ENCODE measurements around the gene YY1AP1. TPM values are rescaled to one million over a fixed set of nuclear protein-coding genes. Genes with fewer than 3 reads are reported as not detected.

The YY1AP1 gene
- polyA plus RNA-seq, 3 donors = 14.0 to 93.4 (median 24.3) TPM

- intact Hi-C loops (cut with micrococcal nuclease) = no loop called here
- no peaks in the 10 kb centered on the region for H3K36me3 ChIP-seq (replicated peaks in 1 of 2; ENCODE audit: control insufficient read depth in 1 of 2, insufficient read depth in 2 of 2, low read length in 2 of 2)
- H3K4me2 ChIP-seq (replicated peaks; ENCODE audit: extremely low read depth, low read length, poor library complexity, severe bottlenecking) = no peak overlapping the region
- no peak for TF ChIP-seq CTCF (IDR thresholded peaks at IDR 0.05)
- Mint-ChIP-seq H3K9me3 (peaks cover 8 to 24% (median 19%) of the 10 kb centered on the region in 7 donors), H3K27ac (no peak overlapping the region), H3K4me3 (no peak overlapping the region), H3K27me3 (ENCODE audit: low read depth in 3 of 3) (peaks cover 3 to 7% (median 6%) of the 10 kb centered on the region in 3 donors), H3K4me1 (peaks cover 20% of the 10 kb centered on the region), H3K36me3 (no peaks in the 10 kb centered on the region)
- H3K4me1 ChIP-seq (ENCODE audit: control insufficient read depth in 1 of 2, insufficient read depth in 2 of 2, low read length in 2 of 2) = peaks cover 28 to 31% of the 10 kb centered on the region in 2 donors
- no peak overlapping the region for H2AFZ ChIP-seq (ENCODE audit: insufficient read depth, low read depth, low read length, poor library complexity, severe bottlenecking)
- H4K20me1 ChIP-seq (ENCODE audit: insufficient read depth, low read length) = no peaks in the 10 kb centered on the region
- peaks cover 0 to 3% of the 10 kb centered on the region in 2 donors for H3K27me3 ChIP-seq (ENCODE audit: control insufficient read depth in 2 of 2, insufficient read depth in 2 of 2, low read length in 2 of 2)
- no peak overlapping the region for H3K4me3 ChIP-seq (replicated peaks in 1 of 3; ENCODE audit: low read depth in 2 of 3, low read length in 3 of 3)
- H3K9me3 ChIP-seq (replicated peaks in 1 of 2; ENCODE audit: control insufficient read depth in 1 of 2, insufficient read depth in 1 of 2, low read length in 2 of 2) = peaks cover 16 to 18% of the 10 kb centered on the region in 2 donors
- H3K9ac ChIP-seq (ENCODE audit: insufficient read depth, low read length, poor library complexity, severe bottlenecking) = no peak overlapping the region
- no peaks in the 10 kb centered on the region for H3K79me2 ChIP-seq (ENCODE audit: insufficient read depth, low read length)
- DNase-seq = no peak
- WGBS (ENCODE audit: insufficient coverage) = 100% methylated on average over 1 of the region's 3 CpGs
- H3K27ac ChIP-seq (ENCODE audit: low read depth in 1 of 2, low read length in 2 of 2) = no peak overlapping the region
Measured at GRCh38 chr1:155651861-155652661, 36.5 kb downstream of the YY1AP1 start.

- Mint-ChIP-seq H3K4me1 (peaks cover 38% of the 10 kb centered on the region), H3K27ac (peak overlapping the region; percentile 22 to 93 (median 87)), H3K27me3 (ENCODE audit: low read depth in 3 of 3) (peaks cover 6 to 8% (median 7%) of the 10 kb centered on the region in 3 donors), H3K9me3 (peaks cover 8 to 24% (median 19%) of the 10 kb centered on the region in 7 donors), H3K4me3 (no peak overlapping the region), H3K36me3 (no peaks in the 10 kb centered on the region)
- TF ChIP-seq CTCF (IDR thresholded peaks at IDR 0.05) = no peak
- H3K79me2 ChIP-seq (ENCODE audit: insufficient read depth, low read length) = no peaks in the 10 kb centered on the region
- no peaks in the 10 kb centered on the region for H3K36me3 ChIP-seq (replicated peaks in 1 of 2; ENCODE audit: control insufficient read depth in 1 of 2, insufficient read depth in 2 of 2, low read length in 2 of 2)
- H3K4me2 ChIP-seq (replicated peaks; ENCODE audit: extremely low read depth, low read length, poor library complexity, severe bottlenecking) = no peak overlapping the region
- peaks cover 16 to 18% of the 10 kb centered on the region in 2 donors for H3K9me3 ChIP-seq (replicated peaks in 1 of 2; ENCODE audit: control insufficient read depth in 1 of 2, insufficient read depth in 1 of 2, low read length in 2 of 2)
- H2AFZ ChIP-seq (ENCODE audit: insufficient read depth, low read depth, low read length, poor library complexity, severe bottlenecking) = no peak overlapping the region
- peaks cover 0 to 3% of the 10 kb centered on the region in 2 donors for H3K27me3 ChIP-seq (ENCODE audit: control insufficient read depth in 2 of 2, insufficient read depth in 2 of 2, low read length in 2 of 2)
- no peak overlapping the region for H3K9ac ChIP-seq (ENCODE audit: insufficient read depth, low read length, poor library complexity, severe bottlenecking)
- no peaks in the 10 kb centered on the region for H4K20me1 ChIP-seq (ENCODE audit: insufficient read depth, low read length)
- peak; percentile 5 to 44 (median 28) for DNase-seq
- WGBS (ENCODE audit: insufficient coverage) = 49% methylated on average over 4 of the region's 7 CpGs
- intact Hi-C loops (cut with micrococcal nuclease) = no loop called here
- H3K4me3 ChIP-seq (replicated peaks in 1 of 3; ENCODE audit: low read depth in 2 of 3, low read length in 3 of 3) = peak overlapping the region in 1 of 3 experiments; percentile 44
- peak overlapping the region in 1 of 2 donors; percentile 81 for H3K27ac ChIP-seq (ENCODE audit: low read depth in 1 of 2, low read length in 2 of 2)
- peaks cover 41 to 47% of the 10 kb centered on the region in 2 donors for H3K4me1 ChIP-seq (ENCODE audit: control insufficient read depth in 1 of 2, insufficient read depth in 2 of 2, low read length in 2 of 2)
Measured at GRCh38 chr1:155650231-155650757, 38.3 kb downstream of the YY1AP1 start.

Measured in CD14-positive monocyte (primary cell).